ENCODE results near the gene DDX54. TPM values are rescaled to one million over a fixed set of nuclear protein-coding genes. Genes with fewer than 3 reads are reported as not detected.
A peak's percentile ranks its signal among the peaks of the same experiment; 100 is the strongest.

DDX54 gene
- total RNA-seq, 2 donors from 2014 or later = 68.1 to 69.0 TPM

DNA sequence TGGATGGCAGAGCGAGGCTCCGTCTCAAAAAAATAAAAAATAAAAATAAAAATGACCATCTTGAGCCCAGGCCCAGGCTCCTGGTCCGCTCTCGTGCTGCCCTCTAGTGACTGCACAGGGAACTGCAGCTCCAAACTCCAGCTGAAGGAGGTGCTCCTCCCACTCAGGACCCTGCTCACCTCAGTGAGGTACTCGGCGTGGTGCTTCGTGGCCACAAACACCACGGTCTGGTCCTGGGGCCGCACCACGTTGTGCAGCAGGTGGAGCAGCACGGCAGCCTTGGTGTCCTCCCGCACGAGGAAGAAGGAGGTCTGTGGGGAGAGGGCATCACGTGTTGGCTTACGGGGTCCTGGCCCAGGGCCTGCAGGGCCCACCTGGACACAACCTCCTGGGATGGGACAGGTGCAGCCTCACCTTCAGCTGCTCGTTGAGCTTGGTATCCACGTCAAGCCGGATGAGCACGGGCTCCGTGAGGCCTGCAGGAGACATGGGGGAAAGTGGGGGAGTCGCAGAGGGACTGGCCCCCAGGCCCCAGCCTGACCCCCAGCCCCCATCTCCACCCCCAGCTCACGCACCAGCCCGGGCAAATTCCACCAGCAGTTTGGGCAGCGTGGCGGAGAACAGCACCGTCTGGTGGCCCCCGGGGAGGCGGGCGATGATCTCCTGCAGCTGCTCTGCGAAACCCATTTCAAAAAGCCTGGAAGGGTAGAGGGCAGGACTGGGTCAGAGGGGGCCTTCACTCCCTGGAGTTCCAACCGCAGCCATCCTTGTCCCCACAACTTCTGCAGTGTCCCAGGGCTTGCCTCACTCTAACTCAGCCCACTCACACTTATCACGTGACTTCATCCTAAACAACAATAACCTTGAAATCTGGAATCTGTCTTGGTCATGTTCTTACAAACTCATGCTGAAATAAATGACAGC is 10.6 kb downstream of the DDX54 start:
- no peaks in the 10 kb centered on the region for H3K27me3 ChIP-seq (ENCODE audit: control insufficient read depth, insufficient read depth, low read length, poor library complexity, severe bottlenecking)
- H3K9ac ChIP-seq (ENCODE audit: extremely low read depth, low read length, poor library complexity, severe bottlenecking) = no peak overlapping the region
- TF ChIP-seq, protein P1, sequence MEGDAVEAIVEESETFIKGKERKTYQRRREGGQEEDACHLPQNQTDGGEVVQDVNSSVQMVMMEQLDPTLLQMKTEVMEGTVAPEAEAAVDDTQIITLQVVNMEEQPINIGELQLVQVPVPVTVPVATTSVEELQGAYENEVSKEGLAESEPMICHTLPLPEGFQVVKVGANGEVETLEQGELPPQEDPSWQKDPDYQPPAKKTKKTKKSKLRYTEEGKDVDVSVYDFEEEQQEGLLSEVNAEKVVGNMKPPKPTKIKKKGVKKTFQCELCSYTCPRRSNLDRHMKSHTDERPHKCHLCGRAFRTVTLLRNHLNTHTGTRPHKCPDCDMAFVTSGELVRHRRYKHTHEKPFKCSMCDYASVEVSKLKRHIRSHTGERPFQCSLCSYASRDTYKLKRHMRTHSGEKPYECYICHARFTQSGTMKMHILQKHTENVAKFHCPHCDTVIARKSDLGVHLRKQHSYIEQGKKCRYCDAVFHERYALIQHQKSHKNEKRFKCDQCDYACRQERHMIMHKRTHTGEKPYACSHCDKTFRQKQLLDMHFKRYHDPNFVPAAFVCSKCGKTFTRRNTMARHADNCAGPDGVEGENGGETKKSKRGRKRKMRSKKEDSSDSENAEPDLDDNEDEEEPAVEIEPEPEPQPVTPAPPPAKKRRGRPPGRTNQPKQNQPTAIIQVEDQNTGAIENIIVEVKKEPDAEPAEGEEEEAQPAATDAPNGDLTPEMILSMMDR (conservative IDR thresholded peaks at IDR 0.05) = peak; percentile 99
- Mint-ChIP-seq H3K36me3 (ENCODE audit: low read depth) (peaks cover 87% of the 10 kb centered on the region), H3K27me3 (ENCODE audit: insufficient read depth) (no peaks in the 10 kb centered on the region), H3K9me3 (no peaks in the 10 kb centered on the region), H3K4me3 (no peak overlapping the region), H3K4me1 (no peaks in the 10 kb centered on the region), H3K27ac (no peak overlapping the region)
- 76 to 82% methylated on average over 7 to 31 of the region's 32 CpGs for WGBS, 2 experiments (ENCODE audit: insufficient coverage in 1 of 2, insufficient read length in 1 of 2)
- no peak overlapping the region for H3K4me3 ChIP-seq (ENCODE audit: low read length)
- no peak overlapping the region for H3K27ac ChIP-seq (ENCODE audit: low read depth, low read length)
- DNase-seq = peak; percentile 97
- H3K9me3 ChIP-seq (ENCODE audit: control insufficient read depth, low read length) = no peaks in the 10 kb centered on the region
- peaks cover 78% of the 10 kb centered on the region for H3K36me3 ChIP-seq (ENCODE audit: control insufficient read depth, insufficient read depth, low read length)
- no peaks in the 10 kb centered on the region for H3K4me1 ChIP-seq (ENCODE audit: control insufficient read depth, insufficient read depth, low read length)

DNA sequence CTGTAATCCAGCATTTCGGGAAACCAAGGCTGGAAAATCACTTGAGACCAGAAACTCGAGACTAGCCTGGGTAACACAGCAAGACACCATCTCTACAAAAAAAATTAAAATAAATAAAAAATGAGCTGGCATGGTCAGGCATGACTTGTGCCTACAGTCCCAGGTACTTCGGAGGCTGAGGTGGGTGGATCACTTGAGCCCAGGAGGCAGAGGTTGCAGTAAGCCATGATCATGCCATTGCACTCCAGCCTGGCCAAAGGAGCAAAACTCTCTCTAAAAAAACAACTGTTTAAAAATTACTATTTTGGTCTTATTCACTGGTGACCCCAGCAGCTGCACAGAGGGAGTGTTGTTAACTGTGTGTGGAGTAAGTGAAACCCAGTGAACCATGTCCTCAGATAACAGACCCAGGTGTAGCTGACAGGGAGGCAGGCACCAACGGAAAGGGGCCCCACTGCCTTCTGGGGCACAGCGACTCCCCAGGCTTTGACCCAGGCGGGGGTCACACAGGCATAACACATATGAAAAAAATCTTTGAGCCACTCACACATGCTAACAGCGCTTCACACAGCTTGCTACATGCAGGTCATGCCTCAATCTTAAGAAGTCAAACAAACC is 12.1 kb downstream of the DDX54 start:
- Histone ChIP-seq H3K4me1 (ENCODE audit: control insufficient read depth, insufficient read depth, low read length) (no peaks in the 10 kb centered on the region), H3K9me3 (ENCODE audit: control insufficient read depth, low read length) (no peaks in the 10 kb centered on the region), H3K4me3 (ENCODE audit: low read length) (no peak overlapping the region), H3K27ac (ENCODE audit: low read depth, low read length) (no peak overlapping the region), H3K9ac (ENCODE audit: extremely low read depth, low read length, poor library complexity, severe bottlenecking) (no peak overlapping the region), H3K36me3 (ENCODE audit: control insufficient read depth, insufficient read depth, low read length) (peaks cover 72% of the 10 kb centered on the region), H3K27me3 (ENCODE audit: control insufficient read depth, insufficient read depth, low read length, poor library complexity, severe bottlenecking) (no peaks in the 10 kb centered on the region)
- WGBS, 2 experiments (ENCODE audit: insufficient coverage in 1 of 2, insufficient read length in 1 of 2) = 79 to 92% methylated on average over 4 to 7 of the region's 7 CpGs
- H3K9me3 Mint-ChIP-seq = no peaks in the 10 kb centered on the region
- TF ChIP-seq, protein P1 (conservative IDR thresholded peaks at IDR 0.05) = no peak
- H3K36me3 Mint-ChIP-seq (ENCODE audit: low read depth) = peaks cover 83% of the 10 kb centered on the region
- no peaks in the 10 kb centered on the region for H3K4me1 Mint-ChIP-seq
- H3K27me3 Mint-ChIP-seq (ENCODE audit: insufficient read depth) = no peaks in the 10 kb centered on the region
- H3K27ac Mint-ChIP-seq = no peak overlapping the region
- no peak overlapping the region for H3K4me3 Mint-ChIP-seq
- DNase-seq = no peak

DNA sequence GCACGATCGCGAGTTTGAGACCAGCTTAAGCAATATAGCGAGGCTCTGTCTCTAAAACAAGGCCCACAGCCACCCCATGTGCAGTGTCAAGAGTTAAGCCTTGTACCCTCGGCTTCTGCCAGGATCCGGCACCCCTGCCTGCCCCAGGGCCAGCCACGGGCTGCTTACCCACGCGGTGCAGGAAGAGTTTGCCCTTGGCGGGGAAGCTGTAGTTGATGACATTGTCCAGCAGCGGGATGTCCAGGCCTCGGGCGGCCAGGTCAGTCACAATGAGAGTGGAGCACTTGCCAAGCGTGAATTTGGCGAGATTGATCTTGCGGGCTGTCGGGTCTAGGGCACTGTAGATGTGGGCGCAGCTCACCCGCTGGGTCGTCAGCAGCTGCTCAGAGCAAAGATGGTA is 13.1 kb downstream of the DDX54 start:
- H3K36me3 ChIP-seq (ENCODE audit: control insufficient read depth, insufficient read depth, low read length) = peaks cover 68% of the 10 kb centered on the region

More for the DNA sequence above, 13.1 kb downstream of the DDX54 start:
- Mint-ChIP-seq H3K4me3 (no peak overlapping the region), H3K27ac (peak overlapping the region; percentile 64), H3K4me1 (no peaks in the 10 kb centered on the region), H3K36me3 (ENCODE audit: low read depth) (peaks cover 73% of the 10 kb centered on the region), H3K27me3 (ENCODE audit: insufficient read depth) (no peaks in the 10 kb centered on the region), H3K9me3 (no peaks in the 10 kb centered on the region)
- H3K27me3 ChIP-seq (ENCODE audit: control insufficient read depth, insufficient read depth, low read length, poor library complexity, severe bottlenecking) = no peaks in the 10 kb centered on the region
- no peak overlapping the region for H3K4me3 ChIP-seq (ENCODE audit: low read length)
- no peaks in the 10 kb centered on the region for H3K9me3 ChIP-seq (ENCODE audit: control insufficient read depth, low read length)
- WGBS, 2 experiments (ENCODE audit: insufficient coverage in 1 of 2, insufficient read length in 1 of 2) = 96% methylated on average over 17 to 20 of the region's 20 CpGs
- H3K9ac ChIP-seq (ENCODE audit: extremely low read depth, low read length, poor library complexity, severe bottlenecking) = no peak overlapping the region
- DNase-seq = no peak
- no peaks in the 10 kb centered on the region for H3K4me1 ChIP-seq (ENCODE audit: control insufficient read depth, insufficient read depth, low read length)
- no peak overlapping the region for H3K27ac ChIP-seq (ENCODE audit: low read depth, low read length)
- TF ChIP-seq, protein P1 (conservative IDR thresholded peaks at IDR 0.05) = no peak

Measured in endodermal cell (in vitro differentiated cells).